Esophagus muscularis mucosa (tissue), 4 donors: ENCODE measurements around the gene JAK3. TPM values are rescaled to one million over a fixed set of nuclear protein-coding genes. Genes with fewer than 3 reads are reported as not detected.

Experiments used
- DNase-seq: peaks from one replicate; pipeline ENCODE4 v3.0.0-alpha.2; 2017; ENCODE audit errors: extremely low spot score
- H3K27ac ChIP-seq, 4 donors: fragments of 200-600 bp; sonication (generic); replicated peaks in 1 of 4; 1 replicate in 3 of 4; 2 replicates in 1 of 4; pipeline ENCODE4 v1.5.1; 2016 to 2019; ENCODE audit warnings: mild to moderate bottlenecking in 1 of 4
- H3K27me3 ChIP-seq, 4 donors: fragments of 200-600 bp; sonication (generic); one replicate each; pipeline versions ENCODE4 v1.5.1 to v1.6.0; 2016 to 2019
- H3K36me3 ChIP-seq, 4 donors: fragments of 200-600 bp; sonication (generic); one replicate each; pipeline ENCODE4 v1.5.1; 2016 to 2019
- H3K4me1 ChIP-seq, 4 donors: fragments of 200-600 bp; sonication (generic); one replicate each; pipeline ENCODE4 v1.5.1; 2016 to 2019
- H3K4me3 ChIP-seq, 4 donors: fragments of 200-600 bp; sonication (generic); 1 replicate in 2 of 4; 2 replicates in 2 of 4; pipeline ENCODE4 v1.5.1; 2016 to 2019; ENCODE audit warnings: mild to moderate bottlenecking in 4 of 4, moderate library complexity in 1 of 4
- H3K9me3 ChIP-seq, 4 donors: fragments of 200-600 bp; sonication (generic); 1 replicate in 3 of 4; 2 replicates in 1 of 4; pipeline ENCODE4 v1.5.1; 2016 to 2019
- EP300 ChIP-seq: sonication (generic); formaldehyde crosslinking; IDR thresholded peaks from one replicate; pipeline ENCODE4 v1.6.1; 2017; ENCODE audit warnings: antibody characterized with exemption
- POLR2A ChIP-seq: fragments of 450-650 bp; IDR thresholded peaks from one replicate; pipeline ENCODE4 v1.6.1; 2017; ENCODE audit warnings: antibody characterized with exemption, moderate library complexity, mild to moderate bottlenecking, low read depth
- POLR2AphosphoS5 ChIP-seq, 2 donors: sonication (generic); formaldehyde crosslinking; IDR thresholded peaks; one replicate each; pipeline ENCODE4 v1.6.1; 2017; ENCODE audit warnings: antibody characterized with exemption in 2 of 2
- WGBS: methylation state at CpG from one replicate; pipeline ENCODE4 v1.1.5; 2018; 5-methylcytosine and 5-hydroxymethylcytosine counted together
- intact Hi-C: fragments of 100-400 bp; cut with DNase I; formaldehyde crosslinking; loops from one replicate; pipeline ENCODE4 v1.15.1; 2023
- total RNA-seq, 4 donors: library from RNA; depleted of rRNA; stranded (reverse); fragments of >200 nt; gene quantifications; one replicate each; pipeline versions ENCODE4 v1.1.0 to v1.2.1, GENCODE V29; 2016
- TF ChIP-seq, protein P1 (sequence below), 3 experiments: fragments of 200-600 bp in 2 of 3; fragments of 450-650 bp in 1 of 3; sonication (generic) in 2 of 3; IDR thresholded peaks; one replicate each; pipeline ENCODE4 v1.5.1; 2017 to 2019; ENCODE audit warnings: antibody characterized with exemption in 3 of 3, mild to moderate bottlenecking in 2 of 3, moderate library complexity in 1 of 3

The JAK3 gene
- total RNA-seq, 4 donors from 2014 or later, result 2.1 to 8.9 (median 3.4) TPM

DNA sequence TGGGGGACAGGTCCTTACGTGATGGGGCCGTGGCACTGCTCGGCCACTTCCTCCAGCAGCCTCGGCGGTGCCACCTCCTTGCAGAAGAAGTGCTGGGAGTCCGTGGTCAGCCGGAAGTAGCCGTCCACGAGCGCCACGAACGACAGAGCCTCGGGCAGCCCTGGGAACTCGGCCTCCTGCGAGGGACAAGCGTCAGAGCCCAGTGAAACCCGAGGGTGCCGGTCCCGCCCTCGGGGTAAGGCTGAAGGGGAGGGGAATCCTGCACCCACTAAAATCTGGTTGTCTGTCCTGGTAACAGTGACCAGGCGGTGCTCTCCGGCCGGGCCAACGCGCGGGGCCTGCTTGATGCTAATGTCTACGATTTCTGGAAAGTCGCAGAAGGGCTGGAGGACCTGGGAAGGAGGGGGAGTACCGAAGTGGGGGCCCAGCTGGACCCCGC lies 6.4 kb downstream of the JAK3 start:
- H3K4me1 ChIP-seq, result peaks cover 0 to 23% (median 19%) of the 10 kb centered on the region in 4 donors
- TF ChIP-seq POLR2A, result no peak
- TF ChIP-seq, protein P1, sequence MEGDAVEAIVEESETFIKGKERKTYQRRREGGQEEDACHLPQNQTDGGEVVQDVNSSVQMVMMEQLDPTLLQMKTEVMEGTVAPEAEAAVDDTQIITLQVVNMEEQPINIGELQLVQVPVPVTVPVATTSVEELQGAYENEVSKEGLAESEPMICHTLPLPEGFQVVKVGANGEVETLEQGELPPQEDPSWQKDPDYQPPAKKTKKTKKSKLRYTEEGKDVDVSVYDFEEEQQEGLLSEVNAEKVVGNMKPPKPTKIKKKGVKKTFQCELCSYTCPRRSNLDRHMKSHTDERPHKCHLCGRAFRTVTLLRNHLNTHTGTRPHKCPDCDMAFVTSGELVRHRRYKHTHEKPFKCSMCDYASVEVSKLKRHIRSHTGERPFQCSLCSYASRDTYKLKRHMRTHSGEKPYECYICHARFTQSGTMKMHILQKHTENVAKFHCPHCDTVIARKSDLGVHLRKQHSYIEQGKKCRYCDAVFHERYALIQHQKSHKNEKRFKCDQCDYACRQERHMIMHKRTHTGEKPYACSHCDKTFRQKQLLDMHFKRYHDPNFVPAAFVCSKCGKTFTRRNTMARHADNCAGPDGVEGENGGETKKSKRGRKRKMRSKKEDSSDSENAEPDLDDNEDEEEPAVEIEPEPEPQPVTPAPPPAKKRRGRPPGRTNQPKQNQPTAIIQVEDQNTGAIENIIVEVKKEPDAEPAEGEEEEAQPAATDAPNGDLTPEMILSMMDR (IDR thresholded peaks at IDR 0.05), result no peak
- no peak for TF ChIP-seq POLR2AphosphoS5 (IDR thresholded peaks at IDR 0.05)
- TF ChIP-seq EP300, result no peak
- no peak overlapping the region for H3K27ac ChIP-seq
- H3K27me3 ChIP-seq, result peaks cover 0 to 81% (median 7%) of the 10 kb centered on the region in 4 donors
- intact Hi-C loops, result no loop called here
- 35% methylated on average over 16 of the region's 30 CpGs for WGBS
- H3K9me3 ChIP-seq, result no peaks in the 10 kb centered on the region
- DNase-seq, result no peak
- peaks cover 0 to 6% (median 2%) of the 10 kb centered on the region in 4 donors for H3K36me3 ChIP-seq
- peak overlapping the region; percentile 28 to 53 (median 35) for H3K4me3 ChIP-seq

DNA sequence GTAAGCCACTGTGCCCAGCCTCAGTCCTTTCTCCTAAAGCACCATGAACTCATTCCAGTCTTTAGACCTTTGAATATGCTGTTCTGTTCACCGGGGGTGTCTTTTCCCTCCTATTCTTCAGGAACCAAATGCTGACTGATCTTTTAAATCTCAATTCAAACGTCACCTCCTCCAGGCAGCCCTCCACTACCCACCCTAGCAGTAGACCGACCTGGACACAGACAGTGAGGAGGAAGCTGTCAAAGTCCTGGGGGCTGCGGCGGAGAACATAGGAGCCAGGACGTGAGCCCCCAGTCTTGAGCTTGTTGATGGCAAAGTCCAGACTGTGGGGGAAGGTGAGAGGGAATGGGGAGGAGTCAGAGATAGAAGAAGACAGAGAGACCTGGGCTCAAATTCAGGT lies 7.8 kb downstream of the JAK3 start:
- H3K4me3 ChIP-seq, result no peak overlapping the region
- peaks cover 0 to 21% (median 19%) of the 10 kb centered on the region in 4 donors for H3K4me1 ChIP-seq
- H3K27me3 ChIP-seq, result peaks cover 0 to 71% (median 3%) of the 10 kb centered on the region in 4 donors
- no peaks in the 10 kb centered on the region for H3K9me3 ChIP-seq
- no peak for DNase-seq
- no peak overlapping the region for H3K27ac ChIP-seq
- peaks cover 0 to 6% (median 2%) of the 10 kb centered on the region in 4 donors for H3K36me3 ChIP-seq
- WGBS, result 79% methylated on average over 6 of the region's 6 CpGs
- no peak for TF ChIP-seq POLR2AphosphoS5 (IDR thresholded peaks at IDR 0.05)
- intact Hi-C loops, result no loop called here

DNA sequence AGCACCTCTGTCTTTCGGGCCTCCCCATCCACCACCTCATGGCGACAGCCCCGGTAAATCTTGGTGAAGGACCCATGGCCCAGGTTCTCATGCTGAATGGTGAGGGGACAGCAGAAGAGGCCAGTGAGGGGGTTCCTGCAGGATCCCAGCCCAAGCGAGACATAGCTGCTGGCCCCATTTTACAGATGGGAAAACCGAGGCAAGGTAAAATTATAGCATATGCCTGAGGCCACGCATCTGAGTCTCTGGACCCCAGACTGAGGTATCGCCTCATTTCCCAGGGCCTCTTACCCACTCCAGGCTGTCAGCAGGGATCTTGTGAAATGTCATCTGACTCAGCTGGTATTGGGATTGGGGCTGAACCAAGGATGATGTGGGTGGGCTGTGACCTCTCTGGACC lies 9.8 kb downstream of the JAK3 start:
- no peak overlapping the region for H3K4me3 ChIP-seq
- H3K27me3 ChIP-seq, result peaks cover 0 to 76% (median 3%) of the 10 kb centered on the region in 4 donors
- H3K27ac ChIP-seq, result no peak overlapping the region
- TF ChIP-seq POLR2AphosphoS5 (IDR thresholded peaks at IDR 0.05), result no peak
- TF ChIP-seq, protein P1 (IDR thresholded peaks at IDR 0.05), result no peak
- no peak for TF ChIP-seq POLR2A
- no peak for TF ChIP-seq EP300
- peaks cover 0 to 9% (median 2%) of the 10 kb centered on the region in 4 donors for H3K36me3 ChIP-seq
- peaks cover 0 to 20% (median 18%) of the 10 kb centered on the region in 4 donors for H3K4me1 ChIP-seq
- intact Hi-C loops, result no loop called here
- no peaks in the 10 kb centered on the region for H3K9me3 ChIP-seq
- WGBS, result 94% methylated on average over 7 of the region's 7 CpGs
- DNase-seq, result no peak

DNA sequence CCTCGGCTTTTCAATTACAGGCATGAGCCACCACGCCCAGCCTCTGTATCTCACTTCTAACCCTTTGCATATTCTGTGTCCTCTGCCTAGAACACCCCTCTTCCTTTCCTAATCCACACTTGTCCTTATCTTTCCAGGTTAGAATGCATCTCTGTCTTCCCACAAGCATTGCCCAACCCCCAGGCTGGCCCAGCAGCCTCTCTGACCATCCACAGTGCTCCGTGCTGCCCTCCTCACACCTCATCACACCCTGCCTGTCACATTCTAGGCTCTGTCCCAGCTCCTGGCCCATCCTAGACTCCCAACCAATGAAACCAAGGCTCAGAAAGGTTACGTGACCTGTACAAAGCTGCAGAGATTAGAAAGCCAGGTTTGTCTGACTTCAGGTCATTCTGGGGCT lies 11.3 kb downstream of the JAK3 start:
- Histone ChIP-seq H3K4me1 (peaks cover 0 to 9% (median 6%) of the 10 kb centered on the region in 4 donors), H3K36me3 (peaks cover 0 to 15% (median 2%) of the 10 kb centered on the region in 4 donors), H3K27me3 (peaks cover 0 to 76% (median 9%) of the 10 kb centered on the region in 4 donors), H3K27ac (no peak overlapping the region), H3K9me3 (no peaks in the 10 kb centered on the region), H3K4me3 (no peak overlapping the region)
- no peak for DNase-seq
- 69% methylated on average over 4 of the region's 4 CpGs for WGBS
- TF ChIP-seq EP300, result no peak
- TF ChIP-seq, protein P1 (IDR thresholded peaks at IDR 0.05), result no peak
- TF ChIP-seq POLR2A, result no peak
- no peak for TF ChIP-seq POLR2AphosphoS5 (IDR thresholded peaks at IDR 0.05)
- intact Hi-C loops, result no loop called here

DNA sequence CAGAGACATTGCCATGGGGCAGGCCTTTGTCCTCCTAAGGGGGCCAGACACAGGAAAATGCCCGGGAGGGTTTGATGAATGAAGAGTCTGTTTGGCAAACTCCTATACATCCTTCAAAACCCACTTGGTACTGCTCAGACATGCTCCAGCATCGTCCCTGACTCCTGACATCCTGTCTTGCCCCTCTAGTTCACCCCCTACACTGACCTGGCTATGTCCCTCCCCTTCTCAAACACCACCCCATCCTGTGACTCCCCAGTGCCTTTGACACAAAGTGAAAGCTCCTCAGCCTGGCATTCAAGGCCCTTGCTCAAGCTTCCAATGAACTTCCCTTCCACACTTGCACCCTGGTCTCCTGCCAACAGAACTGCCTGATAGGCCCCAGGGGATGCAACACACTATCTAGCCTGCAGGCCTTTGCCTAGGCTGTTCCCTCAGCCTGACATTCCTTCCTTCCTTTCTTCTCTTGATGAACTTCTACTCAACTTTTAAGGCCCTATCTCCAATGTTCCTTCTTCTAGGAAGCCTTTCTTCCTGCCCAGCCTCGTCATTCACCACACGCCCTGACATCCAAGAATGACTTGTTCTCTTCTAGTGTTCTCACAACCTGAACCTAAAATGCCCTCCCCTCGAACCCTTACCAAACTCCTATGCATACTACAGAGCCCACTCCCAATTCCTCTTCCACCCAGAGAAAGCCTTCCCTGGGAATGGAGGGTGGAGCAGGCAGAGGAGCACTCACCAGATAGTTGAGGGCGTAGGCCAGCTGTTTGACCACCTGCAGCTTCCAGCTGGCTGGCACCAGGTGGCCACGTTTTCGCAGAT lies 12.4 kb downstream of the JAK3 start:
- peaks cover 0 to 21% (median 0%) of the 10 kb centered on the region in 4 donors for H3K36me3 ChIP-seq
- H3K9me3 ChIP-seq, result no peaks in the 10 kb centered on the region
- intact Hi-C loops, result no loop called here
- no peak overlapping the region for H3K27ac ChIP-seq
- peaks cover 0 to 76% (median 14%) of the 10 kb centered on the region in 4 donors for H3K27me3 ChIP-seq
- peaks cover 0 to 13% (median 12%) of the 10 kb centered on the region in 4 donors for H3K4me1 ChIP-seq
- 85% methylated on average over 7 of the region's 8 CpGs for WGBS
- TF ChIP-seq POLR2AphosphoS5 (IDR thresholded peaks at IDR 0.05) (no peak), EP300 (no peak), POLR2A (no peak)
- TF ChIP-seq, protein P1 (IDR thresholded peaks at IDR 0.05), result no peak
- no peak overlapping the region for H3K4me3 ChIP-seq
- DNase-seq, result no peak
